HG03103 (cell line): ENCODE results near the gene DDR2.
A peak's percentile ranks its signal among the peaks of the same experiment; 100 is the strongest.
"Not testable (repeated sequence)": the region's sequence is repeated elsewhere in the genome, so short reads cannot be mapped to it uniquely, and the experiment has no call there.

Source experiments
- ATAC-seq: cut with Tn5 transposase; IDR thresholded peaks from one replicate; pipeline ENCODE4 v1.9.1; 2021; ENCODE audit warnings: low read depth; ENCODE audit not compliant: unreplicated experiment

The DDR2 gene

DNA sequence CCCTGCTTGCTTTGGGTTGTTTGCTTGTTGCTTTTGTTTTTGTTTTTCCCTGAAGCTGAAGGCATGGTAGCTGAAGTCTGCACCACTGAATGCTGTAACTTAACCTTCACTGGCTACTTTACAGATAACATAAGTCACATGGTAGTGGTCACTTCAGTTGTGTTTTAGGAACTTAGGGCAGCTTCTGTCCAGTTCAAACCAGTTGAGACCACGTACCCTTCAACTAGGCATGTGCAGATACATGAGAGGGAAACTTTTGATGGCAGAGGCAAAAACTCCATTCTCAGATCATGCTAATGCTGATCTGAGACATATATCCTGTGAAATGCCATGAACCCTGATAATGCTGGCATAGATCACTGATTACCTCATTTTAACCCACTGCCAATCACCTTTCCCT is 186.4 kb downstream of the DDR2 start:
- not testable (repeated sequence) for ATAC-seq

- ATAC-seq = no peak
These were observed 190.3 kb downstream of the DDR2 start for GRCh38 chr1:162822391-162823200.

- no peak for ATAC-seq
These were observed 191.0 kb downstream of the DDR2 start for GRCh38 chr1:162823231-162823630.

- ATAC-seq = no peak
These were observed 191.7 kb downstream of the DDR2 start for GRCh38 chr1:162823771-162824525.

DNA sequence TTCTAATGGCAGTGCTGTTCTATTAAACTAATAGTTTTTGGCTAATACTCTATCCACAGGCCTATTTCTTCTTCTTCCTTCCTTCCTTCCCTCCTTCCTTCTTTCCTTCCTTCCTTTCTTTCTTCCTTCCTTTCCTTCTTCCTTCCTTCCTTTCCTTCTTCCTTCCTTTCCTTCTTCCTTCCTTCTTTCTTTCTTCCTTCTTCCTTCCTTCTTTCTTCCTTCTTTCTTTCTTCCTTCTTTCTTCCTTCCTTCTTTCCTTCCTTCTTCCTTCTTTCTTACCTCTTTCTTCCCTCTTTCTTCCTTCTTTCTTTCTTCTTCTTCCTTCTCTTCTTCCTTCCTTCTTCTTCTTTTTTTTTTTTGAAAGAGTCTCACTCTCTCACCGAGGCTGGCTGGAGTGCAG is 197.0 kb downstream of the DDR2 start:
- no peak for ATAC-seq

GRCh38 chr1:162832470-162832869 is 200.2 kb downstream of the DDR2 start:
- ATAC-seq = no peak

DNA sequence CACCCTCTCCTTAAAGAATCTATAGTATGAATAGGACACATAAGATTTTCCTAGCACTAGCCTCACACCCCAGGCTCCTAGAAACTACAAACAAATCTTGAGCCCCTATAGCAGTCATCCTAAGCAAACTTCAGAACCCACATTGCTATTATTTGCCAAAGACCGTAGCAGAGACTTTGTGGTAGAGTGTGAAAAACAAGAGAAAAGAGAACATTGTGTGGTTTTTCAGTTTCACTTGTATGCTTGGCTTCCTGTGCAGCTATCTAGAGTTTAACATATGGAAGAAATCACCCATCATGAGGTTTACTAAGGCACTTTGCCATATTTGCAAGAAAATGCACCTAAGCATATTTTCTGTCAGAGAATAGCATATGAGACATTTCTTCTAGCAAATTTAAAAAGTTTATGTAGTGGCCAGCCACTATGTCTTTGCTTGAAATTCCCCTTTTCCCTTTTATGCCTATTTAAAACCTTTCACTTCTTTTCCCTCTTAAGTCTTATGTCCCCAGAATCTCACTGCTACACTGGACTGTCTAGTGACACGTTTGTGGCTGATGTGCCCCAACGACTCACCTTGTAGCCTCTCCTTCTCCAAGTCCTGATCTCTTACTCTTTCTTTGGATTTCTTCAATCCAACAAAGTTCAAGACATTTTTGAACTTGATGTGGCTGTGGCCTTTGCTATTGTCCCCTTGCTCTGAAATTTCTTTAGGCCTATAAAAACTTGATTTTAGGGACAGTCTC is 203.1 kb downstream of the DDR2 start:
- peak; percentile 87 for ATAC-seq
